ENCODE results near the gene EVL. TPM values are rescaled to one million over a fixed set of nuclear protein-coding genes. Genes with fewer than 3 reads are reported as not detected.

Gene EVL, protein sequence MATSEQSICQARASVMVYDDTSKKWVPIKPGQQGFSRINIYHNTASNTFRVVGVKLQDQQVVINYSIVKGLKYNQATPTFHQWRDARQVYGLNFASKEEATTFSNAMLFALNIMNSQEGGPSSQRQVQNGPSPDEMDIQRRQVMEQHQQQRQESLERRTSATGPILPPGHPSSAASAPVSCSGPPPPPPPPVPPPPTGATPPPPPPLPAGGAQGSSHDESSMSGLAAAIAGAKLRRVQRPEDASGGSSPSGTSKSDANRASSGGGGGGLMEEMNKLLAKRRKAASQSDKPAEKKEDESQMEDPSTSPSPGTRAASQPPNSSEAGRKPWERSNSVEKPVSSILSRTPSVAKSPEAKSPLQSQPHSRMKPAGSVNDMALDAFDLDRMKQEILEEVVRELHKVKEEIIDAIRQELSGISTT
- polyA plus RNA-seq (2011; rRNA removed) (14.2 and 18.6 TPM in 2 replicates), polyA minus RNA-seq (2011; rRNA and poly(A)+ RNA removed) (13.6 and 17.2 TPM in 2 replicates)

GRCh38 chr14:100065111-100065871 lies at the start of gene EVL:
Gene EVL (plus strand): TSS chr14:100065422. CDS start chr14:100065501, 79 bp downstream.
- TF ChIP-seq, protein P1, sequence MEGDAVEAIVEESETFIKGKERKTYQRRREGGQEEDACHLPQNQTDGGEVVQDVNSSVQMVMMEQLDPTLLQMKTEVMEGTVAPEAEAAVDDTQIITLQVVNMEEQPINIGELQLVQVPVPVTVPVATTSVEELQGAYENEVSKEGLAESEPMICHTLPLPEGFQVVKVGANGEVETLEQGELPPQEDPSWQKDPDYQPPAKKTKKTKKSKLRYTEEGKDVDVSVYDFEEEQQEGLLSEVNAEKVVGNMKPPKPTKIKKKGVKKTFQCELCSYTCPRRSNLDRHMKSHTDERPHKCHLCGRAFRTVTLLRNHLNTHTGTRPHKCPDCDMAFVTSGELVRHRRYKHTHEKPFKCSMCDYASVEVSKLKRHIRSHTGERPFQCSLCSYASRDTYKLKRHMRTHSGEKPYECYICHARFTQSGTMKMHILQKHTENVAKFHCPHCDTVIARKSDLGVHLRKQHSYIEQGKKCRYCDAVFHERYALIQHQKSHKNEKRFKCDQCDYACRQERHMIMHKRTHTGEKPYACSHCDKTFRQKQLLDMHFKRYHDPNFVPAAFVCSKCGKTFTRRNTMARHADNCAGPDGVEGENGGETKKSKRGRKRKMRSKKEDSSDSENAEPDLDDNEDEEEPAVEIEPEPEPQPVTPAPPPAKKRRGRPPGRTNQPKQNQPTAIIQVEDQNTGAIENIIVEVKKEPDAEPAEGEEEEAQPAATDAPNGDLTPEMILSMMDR (IDR thresholded peaks at IDR 0.05; ENCODE audit: insufficient read depth, low read depth, low read length): no peak
- no peak within 1 kb of the TSS for H3K4me3 ChIP-seq (ENCODE audit: low read depth, low read length)
- no peak for DNase-seq (ENCODE audit: low read depth)
- H3K27me3 ChIP-seq (ENCODE audit: control insufficient read depth, insufficient read depth, low read length): no peaks in the 10 kb centered on the region
- ChIA-PET CTCF (interaction anchor here (0.8 to 1.2 kb wide), 3 partner anchors 12 to 40 kb away, joined by 3 read pairs; no protein-coding TSS in a partner anchor), POLR2A (no interaction called here)
- H3K36me3 ChIP-seq (ENCODE audit: control insufficient read depth, insufficient read depth, low read length): no peaks in the 10 kb centered on the region

- TF ChIP-seq, protein P1 (IDR thresholded peaks at IDR 0.05; ENCODE audit: insufficient read depth, low read depth, low read length): no peak
- ChIA-PET CTCF (interaction anchor here (1.4 kb wide), 1 partner anchor 91 kb away, joined by 5 read pairs; no protein-coding TSS in a partner anchor), POLR2A (no interaction called here)
- H3K36me3 ChIP-seq (ENCODE audit: control insufficient read depth, insufficient read depth, low read length): no peaks in the 10 kb centered on the region
- no peaks in the 10 kb centered on the region for H3K27me3 ChIP-seq (ENCODE audit: control insufficient read depth, insufficient read depth, low read length)
- DNase-seq (ENCODE audit: low read depth): no peak
- H3K4me3 ChIP-seq (ENCODE audit: low read depth, low read length): no peak overlapping the region
Measured at GRCh38 chr14:100017553-100017952, 47.7 kb upstream of the EVL start.

- ChIA-PET POLR2A (no interaction called here), CTCF (interaction anchor here (0.7 to 1.4 kb wide), 3 partner anchors 9 to 90 kb away, joined by 3 to 5 read pairs (median 3); no protein-coding TSS in a partner anchor)
- DNase-seq (ENCODE audit: low read depth): no peak
- Histone ChIP-seq H3K36me3 (ENCODE audit: control insufficient read depth, insufficient read depth, low read length) (no peaks in the 10 kb centered on the region), H3K27me3 (ENCODE audit: control insufficient read depth, insufficient read depth, low read length) (no peaks in the 10 kb centered on the region), H3K4me3 (ENCODE audit: low read depth, low read length) (no peak overlapping the region)
- TF ChIP-seq, protein P1 (IDR thresholded peaks at IDR 0.05; ENCODE audit: insufficient read depth, low read depth, low read length): no peak
Measured at GRCh38 chr14:100018054-100018453, 47.2 kb upstream of the EVL start.

GRCh38 chr14:100018482-100018881 lies 46.7 kb upstream of the EVL start:
- H3K36me3 ChIP-seq (ENCODE audit: control insufficient read depth, insufficient read depth, low read length): no peaks in the 10 kb centered on the region
- TF ChIP-seq, protein P1 (IDR thresholded peaks at IDR 0.05; ENCODE audit: insufficient read depth, low read depth, low read length): no peak
- POLR2A ChIA-PET: no interaction called here
- H3K27me3 ChIP-seq (ENCODE audit: control insufficient read depth, insufficient read depth, low read length): no peaks in the 10 kb centered on the region
- CTCF ChIA-PET: interaction anchor here (0.7 to 1.0 kb wide), 2 partner anchors 8 to 36 kb away, joined by 3 read pairs; no protein-coding TSS in a partner anchor
- no peak overlapping the region for H3K4me3 ChIP-seq (ENCODE audit: low read depth, low read length)
- DNase-seq (ENCODE audit: low read depth): no peak

All from BJ (cell line).